Thoracic aorta (tissue), 2 donors: ENCODE data around the gene MAX. TPM values are rescaled to one million over a fixed set of nuclear protein-coding genes. Genes with fewer than 3 reads are reported as not detected.

ENCODE experiments used
- ATAC-seq: fragments of 150-250 bp; one replicate; pipeline ENCODE4 v1.8.0; 2017; ENCODE audit warnings: low read depth; ENCODE audit not compliant: insufficient number of reproducible peaks, low FRiP score
- DNase-seq: peaks from one replicate; pipeline ENCODE4 v3.0.0-alpha.2; 2020; ENCODE audit warnings: low spot score
- H3K27ac ChIP-seq, 2 donors: fragments of 200-600 bp; sonication (generic); 1 replicate in 1 of 2; 2 replicates in 1 of 2; pipeline ENCODE4 v1.5.1; 2016; ENCODE audit warnings: mild to moderate bottlenecking in 2 of 2, moderate library complexity in 2 of 2
- H3K27me3 ChIP-seq: fragments of 200-600 bp; sonication (generic); replicated peaks from 2 replicates; pipeline ENCODE4 v1.6.0; 2016; ENCODE audit warnings: mild to moderate bottlenecking; ENCODE audit not compliant: insufficient read depth
- H3K36me3 ChIP-seq: fragments of 200-600 bp; sonication (generic); one replicate; pipeline ENCODE4 v1.5.1; 2016
- H3K4me1 ChIP-seq, 2 donors: fragments of 200-600 bp; sonication (generic); 1 replicate in 1 of 2; 2 replicates in 1 of 2; pipeline versions ENCODE4 v1.5.1 to v1.6.0; 2016; ENCODE audit warnings: low read depth in 2 of 2, mild to moderate bottlenecking in 1 of 2; ENCODE audit not compliant: control insufficient read depth in 1 of 2
- H3K4me3 ChIP-seq: fragments of 200-600 bp; sonication (generic); 2 replicates; pipeline ENCODE4 v1.5.1; 2016; ENCODE audit warnings: mild to moderate bottlenecking
- H3K9me3 ChIP-seq: fragments of 200-600 bp; sonication (generic); 2 replicates; pipeline ENCODE4 v1.5.1; 2016
- total RNA-seq, 2 donors: library from RNA; depleted of rRNA; stranded (reverse); fragments of >200 nt; gene quantifications; one replicate each; pipeline versions ENCODE4 v1.1.0 to v1.2.3, GENCODE V29; 2016
- TF ChIP-seq, protein P1 (sequence below): fragments of 200-600 bp; sonication (generic); IDR thresholded peaks from one replicate; pipeline ENCODE4 v1.5.1; 2019; ENCODE audit warnings: antibody characterized with exemption

MAX gene
- total RNA-seq, 2 donors from 2014 or later, result 33.2 to 52.8 TPM

DNA sequence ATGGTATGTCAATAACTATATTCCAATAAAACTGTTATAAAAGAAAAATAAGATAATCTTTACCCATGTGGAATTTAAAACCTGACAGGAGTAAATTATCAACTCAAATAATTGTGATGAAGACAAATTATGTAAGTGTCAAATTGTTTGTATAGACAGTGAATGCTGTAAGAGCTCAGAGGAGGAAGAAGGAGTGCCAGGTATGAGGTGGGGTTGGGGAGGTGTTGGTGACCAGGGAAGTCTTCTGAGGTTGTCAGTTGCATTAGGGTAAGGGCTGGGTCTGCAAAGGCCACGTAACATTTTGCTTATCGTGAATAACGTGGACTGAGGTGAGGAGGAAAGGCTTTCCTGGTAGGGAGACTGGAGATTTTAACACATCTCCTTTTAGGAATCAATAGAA lies 2.5 kb upstream of the MAX start:
- Histone ChIP-seq H3K27me3 (no peaks in the 10 kb centered on the region), H3K4me1 (peaks cover 13 to 20% of the 10 kb centered on the region in 2 donors), H3K27ac (no peak overlapping the region), H3K4me3 (no peak overlapping the region), H3K36me3 (no peaks in the 10 kb centered on the region), H3K9me3 (no peaks in the 10 kb centered on the region)
- DNase-seq (no peak), ATAC-seq (no peak)
- TF ChIP-seq, protein P1, sequence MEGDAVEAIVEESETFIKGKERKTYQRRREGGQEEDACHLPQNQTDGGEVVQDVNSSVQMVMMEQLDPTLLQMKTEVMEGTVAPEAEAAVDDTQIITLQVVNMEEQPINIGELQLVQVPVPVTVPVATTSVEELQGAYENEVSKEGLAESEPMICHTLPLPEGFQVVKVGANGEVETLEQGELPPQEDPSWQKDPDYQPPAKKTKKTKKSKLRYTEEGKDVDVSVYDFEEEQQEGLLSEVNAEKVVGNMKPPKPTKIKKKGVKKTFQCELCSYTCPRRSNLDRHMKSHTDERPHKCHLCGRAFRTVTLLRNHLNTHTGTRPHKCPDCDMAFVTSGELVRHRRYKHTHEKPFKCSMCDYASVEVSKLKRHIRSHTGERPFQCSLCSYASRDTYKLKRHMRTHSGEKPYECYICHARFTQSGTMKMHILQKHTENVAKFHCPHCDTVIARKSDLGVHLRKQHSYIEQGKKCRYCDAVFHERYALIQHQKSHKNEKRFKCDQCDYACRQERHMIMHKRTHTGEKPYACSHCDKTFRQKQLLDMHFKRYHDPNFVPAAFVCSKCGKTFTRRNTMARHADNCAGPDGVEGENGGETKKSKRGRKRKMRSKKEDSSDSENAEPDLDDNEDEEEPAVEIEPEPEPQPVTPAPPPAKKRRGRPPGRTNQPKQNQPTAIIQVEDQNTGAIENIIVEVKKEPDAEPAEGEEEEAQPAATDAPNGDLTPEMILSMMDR, result no peak

DNA sequence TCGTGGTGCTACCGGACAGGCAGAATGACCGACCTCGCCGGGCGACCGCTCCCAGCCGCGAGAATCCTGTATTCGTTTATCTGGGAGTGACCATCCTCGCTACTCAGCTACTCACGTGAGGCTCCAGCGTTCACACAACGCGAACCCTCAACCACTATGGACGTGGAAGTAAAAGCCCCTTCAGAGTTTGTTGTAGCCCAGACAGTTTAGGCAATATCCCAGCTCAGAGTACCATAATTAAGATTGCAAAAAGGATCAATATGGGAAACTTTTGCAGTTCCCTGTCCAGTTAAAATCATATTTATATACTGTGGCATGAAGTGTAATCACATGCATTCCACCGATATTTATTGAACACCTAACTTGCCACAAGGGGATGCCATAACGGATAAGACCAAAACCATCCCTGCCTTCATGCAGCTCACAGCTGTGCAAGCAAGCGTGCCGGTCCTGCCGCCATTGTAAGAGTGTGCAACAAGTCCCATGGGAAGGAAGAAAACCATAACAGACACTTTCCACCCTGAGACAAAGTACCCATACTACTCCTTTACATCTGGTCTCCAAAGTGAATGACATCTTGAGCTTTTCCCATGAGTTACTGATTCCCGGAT lies 938 bp upstream of the MAX start:
- no peaks in the 10 kb centered on the region for H3K27me3 ChIP-seq
- no peaks in the 10 kb centered on the region for H3K9me3 ChIP-seq
- DNase-seq, result no peak
- ATAC-seq, result no peak
- H3K4me3 ChIP-seq, result peak overlapping the region; percentile 98
- H3K4me1 ChIP-seq, result peaks cover 26 to 33% of the 10 kb centered on the region in 2 donors
- no peaks in the 10 kb centered on the region for H3K36me3 ChIP-seq
- TF ChIP-seq, protein P1, result no peak
- H3K27ac ChIP-seq, result no peak overlapping the region

DNA sequence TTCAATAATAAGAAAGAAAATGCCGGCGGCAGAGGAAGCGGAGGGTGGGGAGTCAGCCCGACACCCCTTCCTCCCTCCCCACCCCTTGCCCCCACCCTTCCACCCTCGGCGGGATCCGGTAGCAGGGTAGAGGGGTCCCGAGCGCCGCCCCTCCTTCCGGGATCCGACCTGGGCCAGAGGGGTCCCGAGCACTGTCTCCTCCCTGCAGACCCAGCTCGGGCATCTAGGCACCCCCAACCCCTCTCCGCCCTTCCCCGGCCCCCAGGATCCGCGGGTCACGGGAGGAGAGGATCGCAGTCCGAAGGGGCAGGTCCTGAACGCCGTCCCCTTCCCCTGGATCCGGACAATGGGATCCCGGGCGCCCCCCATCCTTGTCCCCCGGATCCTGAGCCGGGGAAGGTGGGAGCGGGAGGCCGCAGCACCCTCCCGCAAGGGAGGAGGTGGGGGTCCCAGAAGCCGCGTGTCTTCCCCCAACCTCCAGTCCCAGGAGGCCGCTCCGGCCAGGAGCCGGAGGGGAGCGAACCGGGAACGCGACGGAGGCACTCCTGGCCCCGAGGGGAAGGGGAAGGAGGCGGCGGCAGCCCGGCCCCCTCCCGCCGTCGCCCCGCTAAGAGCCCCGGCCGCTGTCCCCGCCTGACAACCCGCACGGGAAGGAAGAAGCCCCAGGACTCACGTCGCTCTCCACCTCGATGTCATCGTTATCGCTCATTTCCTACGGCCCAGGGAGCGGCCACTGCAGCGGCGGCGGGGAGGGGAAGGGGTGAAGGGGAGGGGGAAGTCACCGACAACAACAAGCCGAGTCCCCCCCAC lies 481 bp downstream of the MAX start:
- Histone ChIP-seq H3K9me3 (no peaks in the 10 kb centered on the region), H3K4me1 (peaks cover 34 to 48% of the 10 kb centered on the region in 2 donors), H3K27ac (peak overlapping the region; percentile 71 to 82), H3K27me3 (no peaks in the 10 kb centered on the region), H3K4me3 (peak overlapping the region; percentile 98), H3K36me3 (no peaks in the 10 kb centered on the region)
- DNase-seq (no peak), ATAC-seq (peak; percentile 14)
- TF ChIP-seq, protein P1, result no peak

DNA sequence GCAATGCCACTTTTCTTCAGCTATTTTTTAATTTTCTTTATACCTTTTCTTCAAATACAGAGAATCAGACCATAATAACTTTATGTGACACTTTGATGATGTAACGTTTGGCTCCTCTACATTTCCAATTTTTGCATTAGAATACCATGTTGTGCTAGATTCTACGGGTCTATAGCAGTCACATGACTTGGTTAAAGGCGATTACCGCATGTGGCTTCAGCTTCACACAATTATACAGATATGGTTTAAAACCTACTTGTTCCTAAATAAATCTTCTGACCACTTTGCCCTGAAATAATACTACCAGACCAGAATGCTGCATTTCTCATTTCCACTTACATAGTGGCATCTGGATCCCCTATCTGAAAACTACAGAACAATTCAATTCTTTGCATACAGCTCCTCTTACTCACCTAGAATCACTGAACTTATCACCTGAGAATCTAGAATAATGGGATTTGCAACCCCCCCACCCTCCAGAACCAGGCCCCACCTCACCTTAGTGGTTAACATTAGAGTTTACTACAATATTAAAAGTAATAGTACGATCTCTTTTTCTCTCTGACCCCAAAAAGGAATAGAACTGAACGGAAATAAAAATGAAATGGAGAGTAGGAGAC lies 1.3 kb downstream of the MAX start:
- no peak overlapping the region for H3K27ac ChIP-seq

More for the DNA sequence above, 1.3 kb downstream of the MAX start:
- ATAC-seq (no peak), DNase-seq (no peak)
- no peaks in the 10 kb centered on the region for H3K9me3 ChIP-seq
- H3K4me1 ChIP-seq, result peaks cover 42 to 56% of the 10 kb centered on the region in 2 donors
- peak overlapping the region; percentile 98 for H3K4me3 ChIP-seq
- H3K36me3 ChIP-seq, result no peaks in the 10 kb centered on the region
- no peaks in the 10 kb centered on the region for H3K27me3 ChIP-seq
- TF ChIP-seq, protein P1, result no peak
